ENCODE results near the gene CBX4. TPM values are rescaled to one million over a fixed set of nuclear protein-coding genes. Genes with fewer than 3 reads are reported as not detected.
A peak's percentile ranks its signal among the peaks of the same experiment; 100 is the strongest.

The CBX4 gene
- total and polyA plus RNA-seq, 2 of the 13 experiments (the other 11 are each of a cell fraction or from before 2014, with no cell fraction given) = 25.8 to 50.8 TPM

- TF ChIP-seq FOXO4 (CRISPR knock-in tag; conservative IDR thresholded peaks at IDR 0.05) (0 out of 2 replicates have a peak, but pooled peaks have one; percentile 71), ZNF235 (CRISPR knock-in tag; IDR thresholded peaks at IDR 0.05; ENCODE audit: borderline replicate concordance) (no peak), NR0B2 (CRISPR knock-in tag; IDR thresholded peaks at IDR 0.05) (peak; percentile 27; the same call in 1 of the 2 replicates), HNF4A (CRISPR knock-in tag; IDR thresholded peaks at IDR 0.05) (no peak; the same call in 1 of the 2 replicates), KDM5A (IDR thresholded peaks at IDR 0.05; ENCODE audit: borderline replicate concordance, low read length) (no peak; the same call in 1 of the 2 replicates), ZNF773 (CRISPR knock-in tag; IDR thresholded peaks at IDR 0.05; ENCODE audit: borderline replicate concordance) (no peak; the same call in 1 of the 2 replicates), TAF1 (CRISPR knock-in tag; IDR thresholded peaks at IDR 0.05) (no peak), NR2F1 (CRISPR knock-in tag; IDR thresholded peaks at IDR 0.05) (no peak), ATRX (CRISPR knock-in tag; IDR thresholded peaks at IDR 0.05; ENCODE audit: borderline replicate concordance) (no peak), ZGPAT (CRISPR knock-in tag; IDR thresholded peaks at IDR 0.05) (peak; percentile 84; the same call in 1 of the 2 replicates), SMAD1 (CRISPR knock-in tag; IDR thresholded peaks at IDR 0.05; ENCODE audit: borderline replicate concordance, low read depth) (peak; percentile 50; the same call in 1 of the 2 replicates), THRA (CRISPR knock-in tag; IDR thresholded peaks at IDR 0.05; ENCODE audit: borderline replicate concordance) (peak; percentile 74), HBP1 (CRISPR knock-in tag; IDR thresholded peaks at IDR 0.05; ENCODE audit: low read depth) (no peak), MYC (CRISPR knock-in tag; IDR thresholded peaks at IDR 0.05; ENCODE audit: borderline replicate concordance) (peak; percentile 77; the same call in 1 of the 2 replicates), AGO2 (optimal IDR thresholded peaks at IDR 0.05; ENCODE audit: low read depth, low read length) (no peak), NFKBIZ (CRISPR knock-in tag; IDR thresholded peaks at IDR 0.05) (no peak), POLR2AphosphoS2 (IDR thresholded peaks at IDR 0.05; ENCODE audit: low read depth, low read length) (no peak), ZNF670 (CRISPR knock-in tag; IDR thresholded peaks at IDR 0.05; ENCODE audit: borderline replicate concordance) (no peak), TP53 (CRISPR knock-in tag; conservative IDR thresholded peaks at IDR 0.05) (no peak), HOXA7 (CRISPR knock-in tag; IDR thresholded peaks at IDR 0.05) (no peak), KLF12 (CRISPR knock-in tag; IDR thresholded peaks at IDR 0.05; ENCODE audit: borderline replicate concordance) (no peak; the same call in 1 of the 2 replicates), MAZ (IDR thresholded peaks at IDR 0.05; ENCODE audit: borderline replicate concordance, low read depth, low read length) (peak; percentile 98), MAZ (CRISPR knock-in tag; IDR thresholded peaks at IDR 0.05; ENCODE audit: low read depth) (peak; percentile 92)
Observed at GRCh38 chr17:79811011-79811867, 28.0 kb downstream of the CBX4 start (continued).
